HEK293 (cell line): ENCODE data around the gene C11orf54.

Source experiments
- CTCF ChIA-PET: fragments of 350-600 bp; formaldehyde crosslinking; extraction: SDS; loops from one replicate; lab custom pipeline; 2021; ENCODE audit warnings: antibody characterized with exemption; lab: Yijun Ruan, JAX
- POLR2A ChIA-PET: fragments of 300-600 bp; formaldehyde crosslinking; extraction: SDS; loops from one replicate; lab custom pipeline; 2020; ENCODE audit warnings: antibody characterized with exemption, inconsistent platforms; lab: Yijun Ruan, JAX
- H3K27ac ChIP-seq: fragments of 200-500 bp; sonication (Bioruptor generic); 2 replicates; pipeline ENCODE4 v1.5.1; 2014; ENCODE audit warnings: low read depth, low read length, control low read depth, inconsistent platforms; ENCODE audit errors: extremely low read depth
- H3K36me3 ChIP-seq, 2 experiments: fragments of 200-500 bp in 1 of 2; sonication (Bioruptor generic) in 1 of 2; 1 replicate in 1 of 2; 2 replicates in 1 of 2; pipeline ENCODE4 v1.5.1; 2014 to 2017; ENCODE audit warnings: inconsistent platforms in 2 of 2, low read length in 2 of 2; ENCODE audit not compliant: control insufficient read depth in 2 of 2, insufficient read depth in 1 of 2
- H3K4me1 ChIP-seq: fragments of 200-500 bp; sonication (Bioruptor generic); 2 replicates; pipeline ENCODE4 v1.5.1; 2014; ENCODE audit warnings: mild to moderate bottlenecking, low read length, inconsistent platforms; ENCODE audit not compliant: control insufficient read depth, insufficient read depth
- H3K4me3 ChIP-seq: 2 replicates; pipeline ENCODE4 v1.5.1; 2011; ENCODE audit warnings: low read depth, mild to moderate bottlenecking, control low read depth, low read length, moderate library complexity
- H3K9me3 ChIP-seq: fragments of 200-500 bp; sonication (Bioruptor generic); 2 replicates; pipeline ENCODE4 v1.5.1; 2014; ENCODE audit warnings: low read depth, low read length, inconsistent platforms; ENCODE audit not compliant: control insufficient read depth, insufficient read depth
- KLF17 ChIP-seq: fragments of 450-650 bp; formaldehyde crosslinking; IDR thresholded peaks from 2 replicates; pipeline ENCODE4 v1.5.1; 2016; ENCODE audit warnings: missing biosample characterization, missing genetic modification characterization
- OVOL3 ChIP-seq: fragments of 450-650 bp; formaldehyde crosslinking; IDR thresholded peaks from 2 replicates; pipeline ENCODE4 v1.5.1; 2016; ENCODE audit warnings: missing biosample characterization, missing genetic modification characterization
- ZBTB10 ChIP-seq: fragments of 450-650 bp; formaldehyde crosslinking; IDR thresholded peaks from 2 replicates; pipeline ENCODE4 v1.5.1; 2016; ENCODE audit warnings: missing biosample characterization, missing genetic modification characterization
- ZNF133 ChIP-seq: fragments of 450-650 bp; formaldehyde crosslinking; IDR thresholded peaks from 2 replicates; pipeline ENCODE4 v1.5.1; 2016; ENCODE audit warnings: missing biosample characterization, missing genetic modification characterization
- ZNF18 ChIP-seq: fragments of 450-650 bp; formaldehyde crosslinking; IDR thresholded peaks from 2 replicates; pipeline ENCODE4 v1.5.1; 2016; ENCODE audit warnings: missing biosample characterization, missing genetic modification characterization
- ZNF280C ChIP-seq: fragments of 450-650 bp; formaldehyde crosslinking; IDR thresholded peaks from 2 replicates; pipeline ENCODE4 v1.5.1; 2016; ENCODE audit warnings: missing biosample characterization, missing genetic modification characterization
- ZNF350 ChIP-seq: fragments of 450-650 bp; formaldehyde crosslinking; IDR thresholded peaks from 2 replicates; pipeline ENCODE4 v1.5.0; 2017; ENCODE audit warnings: missing biosample characterization, mild to moderate bottlenecking, missing genetic modification characterization
- ZNF362 ChIP-seq: fragments of 450-650 bp; formaldehyde crosslinking; IDR thresholded peaks from 2 replicates; pipeline ENCODE4 v1.5.1; 2016; ENCODE audit warnings: missing biosample characterization, missing genetic modification characterization
- ZNF521 ChIP-seq: fragments of 450-650 bp; formaldehyde crosslinking; IDR thresholded peaks from 2 replicates; pipeline ENCODE4 v1.5.1; 2017; ENCODE audit warnings: missing biosample characterization, mild to moderate bottlenecking, missing genetic modification characterization
- ZNF561 ChIP-seq: fragments of 450-650 bp; IDR thresholded peaks from 2 replicates; pipeline ENCODE4 v1.5.1; 2018; ENCODE audit warnings: missing biosample characterization, missing genetic modification characterization, borderline replicate concordance
- ZNF621 ChIP-seq: fragments of 450-650 bp; formaldehyde crosslinking; IDR thresholded peaks from 2 replicates; pipeline ENCODE4 v1.5.1; 2017; ENCODE audit warnings: missing biosample characterization, missing genetic modification characterization
- ZNF623 ChIP-seq: fragments of 450-650 bp; formaldehyde crosslinking; IDR thresholded peaks from 2 replicates; pipeline ENCODE4 v1.5.1; 2016; ENCODE audit warnings: missing biosample characterization, missing genetic modification characterization
- ZNF626 ChIP-seq: fragments of 450-650 bp; sonication (Bioruptor Pico); formaldehyde crosslinking; IDR thresholded peaks from 2 replicates; pipeline ENCODE4 v1.5.1; 2018; ENCODE audit warnings: missing biosample characterization, missing genetic modification characterization, inconsistent platforms
- ZNF704 ChIP-seq: fragments of 450-650 bp; formaldehyde crosslinking; IDR thresholded peaks from 2 replicates; pipeline ENCODE4 v1.5.1; 2016; ENCODE audit warnings: missing biosample characterization, missing genetic modification characterization
- ZNF747 ChIP-seq: fragments of 450-650 bp; formaldehyde crosslinking; IDR thresholded peaks from 2 replicates; pipeline ENCODE4 v1.5.1; 2016; ENCODE audit warnings: missing biosample characterization, missing genetic modification characterization
- ZNF843 ChIP-seq: fragments of 450-650 bp; formaldehyde crosslinking; IDR thresholded peaks from 2 replicates; pipeline ENCODE4 v1.5.1; 2016; ENCODE audit warnings: missing biosample characterization, missing genetic modification characterization
- ZSCAN23 ChIP-seq: fragments of 450-650 bp; formaldehyde crosslinking; IDR thresholded peaks from 2 replicates; pipeline ENCODE4 v1.5.1; 2016; ENCODE audit warnings: missing biosample characterization, missing genetic modification characterization
- ZSCAN4 ChIP-seq: fragments of 450-650 bp; formaldehyde crosslinking; IDR thresholded peaks from 2 replicates; pipeline ENCODE4 v1.5.1; 2017; ENCODE audit warnings: missing biosample characterization, missing genetic modification characterization

C11orf54 gene

GRCh38 chr11:93712678-93713077 is 28.8 kb upstream of the C11orf54 start (continued):
- no peak for TF ChIP-seq ZBTB10 (tag by site-specific recombination)
- TF ChIP-seq ZNF561, result no peak
- TF ChIP-seq ZNF843 (tag by site-specific recombination), result no peak
- TF ChIP-seq ZNF521, result no peak

- ChIA-PET CTCF (no interaction called here), POLR2A (no interaction called here)
- Histone ChIP-seq H3K27ac (no peak overlapping the region), H3K4me3 (no peak overlapping the region), H3K4me1 (no peaks in the 10 kb centered on the region)
- TF ChIP-seq ZNF362 (tag by site-specific recombination) (no peak), ZNF704 (tag by site-specific recombination) (no peak), ZSCAN4 (no peak), OVOL3 (tag by site-specific recombination) (no peak), ZSCAN23 (tag by site-specific recombination) (no peak), ZNF621 (tag by site-specific recombination) (no peak), KLF17 (no peak), ZNF280C (tag by site-specific recombination) (no peak), ZNF623 (no peak), ZNF350 (tag by site-specific recombination) (no peak), ZNF626 (tag by site-specific recombination) (no peak), ZNF133 (tag by site-specific recombination) (no peak), ZNF747 (tag by site-specific recombination) (no peak), ZNF18 (tag by site-specific recombination) (no peak)
- TF ChIP-seq, all 188 proteins: peak for 0
- Histone ChIP-seq H3K36me3 (peaks cover 11 to 85% of the 10 kb centered on the region in 2 experiments; a peak in 2 of 3 replicates), H3K9me3 (no peaks in the 10 kb centered on the region)
Observed at GRCh38 chr11:93715797-93716396, 25.6 kb upstream of the C11orf54 start.
